GM13976 (cell line): ENCODE data around the gene ATAD3B.
A peak's percentile ranks its signal among the peaks of the same experiment; 100 is the strongest.

Experiments used
- DNase-seq: peaks from one replicate; pipeline ENCODE4 v3.0.0; 2012; ENCODE audit warnings: low spot score
- in situ Hi-C: fragments of 300-500 bp; cut with MboI; formaldehyde crosslinking; loops from one replicate; pipeline ENCODE4 v1.12.0; 2022; ENCODE audit warnings: low sequenced_read_pairs, mixed read lengths, inconsistent platforms; ENCODE audit not compliant: unreplicated experiment
- TF ChIP-seq, protein P1 (sequence below): IDR thresholded peaks from 2 replicates; pipeline ENCODE4 v1.5.1; 2012; ENCODE audit warnings: borderline replicate concordance, mild to moderate bottlenecking; ENCODE audit not compliant: insufficient read depth; ENCODE audit errors: extremely low read depth, missing control alignments, control extremely low read depth

Gene ATAD3B

DNA sequence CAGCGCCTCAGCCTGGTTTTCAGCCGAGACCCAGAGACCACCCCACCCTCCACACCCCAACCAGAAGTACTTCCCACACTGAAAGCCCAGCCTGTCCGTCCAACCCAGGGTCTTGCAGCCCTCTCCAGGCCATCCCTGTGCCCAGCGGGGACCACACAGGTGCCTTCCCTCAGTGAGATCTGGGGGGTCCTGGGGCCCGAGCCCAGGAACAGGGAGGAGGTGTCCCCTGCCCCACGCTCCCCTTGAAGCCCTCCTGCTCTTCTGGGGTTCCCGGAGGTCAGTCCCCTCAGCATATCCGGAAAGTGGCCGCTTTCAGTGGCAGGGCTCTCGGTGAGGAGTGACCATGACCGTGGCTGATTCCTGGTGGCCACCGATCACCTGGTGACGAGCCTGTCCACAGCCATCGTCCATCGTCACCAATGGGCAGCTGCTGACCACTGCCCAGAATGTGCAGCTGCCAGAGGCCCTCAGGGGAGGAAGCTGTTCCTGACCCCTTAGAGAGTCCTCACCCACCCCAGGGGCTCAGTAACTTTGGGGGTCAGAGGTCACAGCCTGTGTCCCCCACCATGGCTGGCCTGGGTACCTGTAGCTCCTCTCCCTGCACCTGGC lies 65.5 kb downstream of the ATAD3B start:
- DNase-seq: no peak
- TF ChIP-seq, protein P1, sequence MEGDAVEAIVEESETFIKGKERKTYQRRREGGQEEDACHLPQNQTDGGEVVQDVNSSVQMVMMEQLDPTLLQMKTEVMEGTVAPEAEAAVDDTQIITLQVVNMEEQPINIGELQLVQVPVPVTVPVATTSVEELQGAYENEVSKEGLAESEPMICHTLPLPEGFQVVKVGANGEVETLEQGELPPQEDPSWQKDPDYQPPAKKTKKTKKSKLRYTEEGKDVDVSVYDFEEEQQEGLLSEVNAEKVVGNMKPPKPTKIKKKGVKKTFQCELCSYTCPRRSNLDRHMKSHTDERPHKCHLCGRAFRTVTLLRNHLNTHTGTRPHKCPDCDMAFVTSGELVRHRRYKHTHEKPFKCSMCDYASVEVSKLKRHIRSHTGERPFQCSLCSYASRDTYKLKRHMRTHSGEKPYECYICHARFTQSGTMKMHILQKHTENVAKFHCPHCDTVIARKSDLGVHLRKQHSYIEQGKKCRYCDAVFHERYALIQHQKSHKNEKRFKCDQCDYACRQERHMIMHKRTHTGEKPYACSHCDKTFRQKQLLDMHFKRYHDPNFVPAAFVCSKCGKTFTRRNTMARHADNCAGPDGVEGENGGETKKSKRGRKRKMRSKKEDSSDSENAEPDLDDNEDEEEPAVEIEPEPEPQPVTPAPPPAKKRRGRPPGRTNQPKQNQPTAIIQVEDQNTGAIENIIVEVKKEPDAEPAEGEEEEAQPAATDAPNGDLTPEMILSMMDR: no peak
- in situ Hi-C loops: no loop called here

DNA sequence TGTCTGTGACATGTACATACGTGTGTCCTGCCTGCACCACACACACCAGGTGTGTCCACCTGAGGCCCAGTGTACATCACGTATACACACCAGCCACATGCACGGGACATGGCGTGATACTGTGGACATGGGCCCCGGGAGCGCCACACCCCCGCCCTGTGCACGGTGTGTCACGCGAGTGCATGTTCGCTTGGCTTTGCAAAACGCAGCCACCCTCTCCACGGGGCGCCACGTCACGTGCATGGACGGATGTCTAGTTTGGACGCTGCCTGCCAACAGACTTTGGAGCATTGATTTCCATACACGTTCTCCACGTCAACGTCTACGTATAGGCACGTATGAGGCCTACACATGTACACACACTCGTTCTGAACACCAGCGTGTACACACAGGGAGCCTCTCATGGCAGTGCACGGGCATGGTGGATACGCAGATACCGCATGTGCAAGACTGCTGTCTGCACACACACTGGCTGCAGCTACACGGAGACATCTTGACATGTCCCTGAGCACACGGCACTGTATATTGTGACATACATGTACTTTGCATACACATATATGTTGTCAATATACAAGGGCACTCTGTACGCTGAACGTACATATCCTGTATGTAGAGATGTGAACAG lies 66.2 kb downstream of the ATAD3B start:
- TF ChIP-seq, protein P1: no peak
- DNase-seq: no peak
- in situ Hi-C loops: no loop called here

DNA sequence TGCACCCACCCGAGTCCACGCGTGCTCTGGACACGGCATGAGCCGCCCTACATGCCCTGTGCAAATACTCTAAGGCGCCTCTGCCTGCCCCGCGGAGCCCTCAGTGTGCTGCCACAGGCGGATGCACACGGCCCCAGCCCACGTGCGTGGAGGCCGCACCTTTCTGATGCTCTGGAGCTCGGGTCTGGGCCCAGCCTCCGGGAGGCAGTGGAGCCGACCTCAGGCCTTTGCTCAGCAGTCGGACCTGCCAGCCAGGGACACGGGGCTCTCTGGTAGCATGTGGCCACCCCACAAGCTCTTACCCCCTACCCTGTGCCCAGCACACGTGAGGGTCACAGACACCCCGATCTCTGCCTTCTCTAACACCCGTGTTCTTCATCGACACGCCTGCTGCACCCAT lies 66.8 kb downstream of the ATAD3B start:
- TF ChIP-seq, protein P1: no peak
- in situ Hi-C loops: no loop called here
- DNase-seq: no peak

DNA sequence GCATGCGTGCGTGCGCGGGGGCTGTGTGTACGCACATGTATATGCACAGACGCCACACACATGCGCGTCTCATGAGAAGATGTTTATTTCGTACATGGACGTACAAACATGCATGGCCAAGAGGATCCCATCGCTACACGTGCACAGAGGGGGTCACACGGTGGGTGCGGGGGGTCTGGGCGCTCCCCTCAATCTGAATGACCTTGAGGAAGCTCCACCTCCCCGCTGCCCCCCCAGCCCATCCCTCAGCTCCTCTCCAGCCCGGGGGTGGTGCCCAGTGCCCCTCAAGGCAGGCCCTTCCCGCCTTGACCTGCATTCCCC lies 67.4 kb downstream of the ATAD3B start:
- DNase-seq: no peak
- TF ChIP-seq, protein P1: no peak
- in situ Hi-C loops: no loop called here

DNA sequence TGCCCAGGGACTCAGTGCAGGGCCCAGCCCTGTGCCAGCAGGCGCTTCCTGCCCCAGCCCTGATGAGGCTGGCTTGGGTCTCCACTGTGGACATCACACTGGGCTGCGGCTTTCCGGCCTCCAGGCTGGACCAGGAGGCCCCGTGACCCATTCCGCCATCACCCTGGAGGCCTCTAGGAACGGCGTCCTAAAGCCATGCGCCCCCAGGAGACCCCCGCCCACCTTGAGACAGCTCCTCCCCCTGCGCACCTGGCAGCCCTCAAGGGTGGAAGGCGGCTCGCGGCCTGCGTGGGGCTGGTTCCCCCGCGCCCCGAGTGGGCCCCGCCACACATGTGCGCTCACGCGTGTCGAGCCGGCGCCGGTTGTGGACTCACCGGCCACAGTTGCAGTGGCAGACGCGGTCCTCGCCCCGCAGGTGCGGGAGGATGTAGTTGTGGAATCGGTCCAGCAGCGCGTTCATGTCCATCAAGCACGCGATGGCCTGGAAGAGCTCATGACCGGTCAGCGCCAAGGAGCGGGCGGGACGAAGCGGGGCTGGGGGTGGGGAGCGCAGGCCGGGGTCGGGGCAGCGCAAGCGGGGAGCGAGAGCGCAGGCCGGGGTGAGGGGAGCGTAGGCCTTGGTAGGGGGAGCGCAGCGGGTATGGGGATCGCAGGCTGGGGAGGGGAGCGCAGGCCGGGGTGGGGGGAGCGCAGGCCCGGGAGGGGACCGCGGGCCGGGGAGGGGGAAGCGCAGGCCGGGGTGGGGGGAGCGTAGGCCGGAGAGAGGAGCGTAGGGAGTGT lies 67.9 kb downstream of the ATAD3B start:
- TF ChIP-seq, protein P1: no peak
- in situ Hi-C loops: no loop called here
- DNase-seq: no peak

DNA sequence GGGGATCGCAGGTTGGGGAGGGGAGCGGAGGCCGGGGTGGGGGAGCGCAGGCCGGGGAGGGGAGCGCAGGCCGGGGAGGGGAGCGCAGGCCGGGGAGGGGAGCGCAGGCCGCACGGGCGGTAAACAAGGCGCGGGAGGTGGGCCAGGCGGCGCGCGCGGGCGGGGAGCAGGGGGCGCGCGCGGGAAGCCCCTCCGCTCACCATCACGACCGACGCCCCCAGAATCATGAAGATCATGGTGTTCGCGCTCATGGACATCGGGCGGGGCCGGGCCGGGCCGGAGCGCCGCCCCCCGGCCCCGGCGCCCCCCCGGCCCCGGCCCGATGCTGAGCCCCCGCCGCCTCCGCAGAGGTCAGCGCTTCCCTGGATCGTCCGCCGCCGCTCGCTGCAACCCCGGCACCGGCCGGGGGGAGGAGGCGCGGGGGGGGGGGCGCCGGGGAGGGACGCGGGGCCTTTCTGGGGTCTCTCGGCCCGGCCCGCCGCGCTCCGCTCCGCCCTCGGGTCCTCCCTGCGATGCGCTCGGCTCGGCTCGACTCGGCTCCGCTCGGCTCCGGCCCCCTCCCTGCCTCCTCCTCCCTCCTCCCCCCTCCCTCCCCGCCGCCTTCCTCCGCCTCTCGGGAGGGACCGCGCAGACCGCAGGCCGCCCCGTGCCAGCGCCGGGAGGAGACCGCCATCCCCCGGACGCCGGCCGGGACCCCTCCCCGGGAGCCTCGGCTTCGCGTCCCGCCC lies 68.7 kb downstream of the ATAD3B start, which contains the start of gene TMEM240:
TMEM240 (minus strand) TSS at position 535 of the 728 bp plus-strand sequence; CDS start at position 257, 278 bp downstream.
- in situ Hi-C loops: no loop called here
- TF ChIP-seq, protein P1: no peak
- DNase-seq: peak; percentile 85
